ENCODE results near the gene OSBPL10. TPM values are rescaled to one million over a fixed set of nuclear protein-coding genes. Genes with fewer than 3 reads are reported as not detected.

The OSBPL10 gene
- total and polyA plus RNA-seq, 3 donors from 2014 or later = 113 to 175 (median 160) TPM

GRCh38 chr3:31676556-31676955, 304.5 kb downstream of the OSBPL10 start:
- no peak overlapping the region for H3K4me3 ChIP-seq
- WGBS, 2 donors = 85 to 86% methylated on average over 8 of the region's 8 CpGs
- H3K4me1 ChIP-seq = no peaks in the 10 kb centered on the region
- H3K9me3 ChIP-seq = no peaks in the 10 kb centered on the region
- no peak overlapping the region for H3K27ac ChIP-seq
- no peak for TF ChIP-seq POLR2A (IDR thresholded peaks at IDR 0.05)
- intact Hi-C loops (cut with DNase I; ENCODE audit: low total_unique reads) = no loop called here
- no peaks in the 10 kb centered on the region for H3K36me3 ChIP-seq (ENCODE audit: low read depth, missing control alignments)
- no peak for DNase-seq
- no peaks in the 10 kb centered on the region for H3K27me3 ChIP-seq

- 100% methylated on average over 1 of the region's 1 CpG for WGBS, 2 donors
- H3K9me3 ChIP-seq = no peaks in the 10 kb centered on the region
- no peaks in the 10 kb centered on the region for H3K36me3 ChIP-seq (ENCODE audit: low read depth, missing control alignments)
- no peaks in the 10 kb centered on the region for H3K4me1 ChIP-seq
- DNase-seq = no peak
- H3K27ac ChIP-seq = no peak overlapping the region
- H3K4me3 ChIP-seq = no peak overlapping the region
- H3K27me3 ChIP-seq = no peaks in the 10 kb centered on the region
- TF ChIP-seq POLR2A (IDR thresholded peaks at IDR 0.05) = no peak
- TF ChIP-seq, protein P1, sequence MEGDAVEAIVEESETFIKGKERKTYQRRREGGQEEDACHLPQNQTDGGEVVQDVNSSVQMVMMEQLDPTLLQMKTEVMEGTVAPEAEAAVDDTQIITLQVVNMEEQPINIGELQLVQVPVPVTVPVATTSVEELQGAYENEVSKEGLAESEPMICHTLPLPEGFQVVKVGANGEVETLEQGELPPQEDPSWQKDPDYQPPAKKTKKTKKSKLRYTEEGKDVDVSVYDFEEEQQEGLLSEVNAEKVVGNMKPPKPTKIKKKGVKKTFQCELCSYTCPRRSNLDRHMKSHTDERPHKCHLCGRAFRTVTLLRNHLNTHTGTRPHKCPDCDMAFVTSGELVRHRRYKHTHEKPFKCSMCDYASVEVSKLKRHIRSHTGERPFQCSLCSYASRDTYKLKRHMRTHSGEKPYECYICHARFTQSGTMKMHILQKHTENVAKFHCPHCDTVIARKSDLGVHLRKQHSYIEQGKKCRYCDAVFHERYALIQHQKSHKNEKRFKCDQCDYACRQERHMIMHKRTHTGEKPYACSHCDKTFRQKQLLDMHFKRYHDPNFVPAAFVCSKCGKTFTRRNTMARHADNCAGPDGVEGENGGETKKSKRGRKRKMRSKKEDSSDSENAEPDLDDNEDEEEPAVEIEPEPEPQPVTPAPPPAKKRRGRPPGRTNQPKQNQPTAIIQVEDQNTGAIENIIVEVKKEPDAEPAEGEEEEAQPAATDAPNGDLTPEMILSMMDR (IDR thresholded peaks at IDR 0.05) = no peak
- intact Hi-C loops (cut with DNase I; ENCODE audit: low total_unique reads) = no loop called here
These were observed 307.1 kb downstream of the OSBPL10 start for GRCh38 chr3:31673950-31674349.

- WGBS, 2 donors = 56 to 67% methylated on average over 6 of the region's 6 CpGs
- no peak for DNase-seq
These were observed 309.1 kb downstream of the OSBPL10 start for GRCh38 chr3:31671976-31672375.

DNA sequence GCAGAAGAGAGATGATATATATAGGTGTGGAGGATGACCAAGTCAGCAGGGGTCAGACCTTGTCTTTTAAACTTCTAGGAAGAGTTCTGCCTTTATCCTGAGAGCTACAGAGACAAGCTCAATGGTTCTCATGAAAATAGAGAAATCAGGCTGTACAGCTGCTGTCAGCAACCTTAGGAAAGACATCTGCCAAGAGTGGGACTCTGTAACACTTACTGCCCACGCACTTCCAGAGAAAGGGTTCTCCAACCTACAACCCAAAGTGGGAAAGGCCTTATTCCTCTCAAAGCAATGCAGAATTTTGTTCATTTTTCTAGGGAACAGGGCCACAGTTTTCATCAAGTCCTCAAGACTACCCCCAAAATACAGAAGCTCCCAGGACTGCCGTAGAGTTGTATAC, 309.6 kb downstream of the OSBPL10 start:
- Histone ChIP-seq H3K36me3 (ENCODE audit: low read depth, missing control alignments) (no peaks in the 10 kb centered on the region), H3K4me1 (no peaks in the 10 kb centered on the region), H3K27me3 (no peaks in the 10 kb centered on the region), H3K9me3 (no peaks in the 10 kb centered on the region), H3K4me3 (no peak overlapping the region), H3K27ac (no peak overlapping the region)
- TF ChIP-seq POLR2A (IDR thresholded peaks at IDR 0.05) = no peak
- TF ChIP-seq, protein P1 (IDR thresholded peaks at IDR 0.05) = no peak
- intact Hi-C loops (cut with DNase I; ENCODE audit: low total_unique reads) = no loop called here
- no peak for DNase-seq
- 93 to 95% methylated on average over 2 of the region's 2 CpGs for WGBS, 2 donors

More at GRCh38 chr3:31671976-31672375, 309.1 kb downstream of the OSBPL10 start:
- TF ChIP-seq POLR2A (IDR thresholded peaks at IDR 0.05) = no peak
- TF ChIP-seq, protein P1 (IDR thresholded peaks at IDR 0.05) = no peak
- H3K27ac ChIP-seq = no peak overlapping the region
- no peaks in the 10 kb centered on the region for H3K9me3 ChIP-seq
- no peaks in the 10 kb centered on the region for H3K27me3 ChIP-seq
- intact Hi-C loops (cut with DNase I; ENCODE audit: low total_unique reads) = no loop called here
- no peak overlapping the region for H3K4me3 ChIP-seq
- no peaks in the 10 kb centered on the region for H3K36me3 ChIP-seq (ENCODE audit: low read depth, missing control alignments)
- no peaks in the 10 kb centered on the region for H3K4me1 ChIP-seq

DNA sequence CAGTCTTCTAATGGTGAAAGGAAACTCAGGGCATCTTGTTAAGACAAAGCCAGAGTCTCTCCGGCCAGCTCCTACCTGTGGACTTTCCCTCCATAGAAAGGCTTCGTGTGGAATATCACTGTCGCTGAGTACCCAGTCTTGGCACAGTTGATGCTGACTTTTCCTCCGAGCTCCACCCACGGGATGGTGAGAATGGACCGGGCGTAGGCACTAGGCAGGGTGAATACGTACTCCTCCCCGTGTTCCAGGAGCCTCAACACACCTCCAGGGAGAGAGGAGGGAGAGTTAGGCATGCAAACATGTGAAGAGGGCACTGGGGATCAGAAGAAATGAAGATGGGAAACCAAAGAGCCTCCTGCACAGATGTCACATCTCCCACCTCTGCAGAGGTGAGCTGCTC, 310.3 kb downstream of the OSBPL10 start:
- Histone ChIP-seq H3K9me3 (no peaks in the 10 kb centered on the region), H3K27ac (no peak overlapping the region), H3K4me1 (no peaks in the 10 kb centered on the region), H3K4me3 (no peak overlapping the region), H3K27me3 (no peaks in the 10 kb centered on the region), H3K36me3 (ENCODE audit: low read depth, missing control alignments) (no peaks in the 10 kb centered on the region)
- DNase-seq = no peak
- intact Hi-C loops (cut with DNase I; ENCODE audit: low total_unique reads) = no loop called here
- WGBS, 2 donors = 83 to 85% methylated on average over 9 of the region's 9 CpGs
- TF ChIP-seq POLR2A (IDR thresholded peaks at IDR 0.05) = no peak
- TF ChIP-seq, protein P1 (IDR thresholded peaks at IDR 0.05) = no peak
